GM18951 (cell line): ENCODE measurements around the gene RSPH1.

Experiments
- POLR2A ChIP-seq: IDR thresholded peaks from 4 replicates; pipeline ENCODE4 v1.6.1; 2011; ENCODE audit warnings: mild to moderate bottlenecking; ENCODE audit not compliant: insufficient read length, insufficient read depth; ENCODE audit errors: extremely low read depth
- in situ Hi-C: fragments of 300-500 bp; cut with MboI; formaldehyde crosslinking; loops from one replicate; pipeline ENCODE4 v1.12.0; 2022; ENCODE audit warnings: low sequenced_read_pairs, mixed read lengths, inconsistent platforms; ENCODE audit not compliant: unreplicated experiment

Gene RSPH1

DNA sequence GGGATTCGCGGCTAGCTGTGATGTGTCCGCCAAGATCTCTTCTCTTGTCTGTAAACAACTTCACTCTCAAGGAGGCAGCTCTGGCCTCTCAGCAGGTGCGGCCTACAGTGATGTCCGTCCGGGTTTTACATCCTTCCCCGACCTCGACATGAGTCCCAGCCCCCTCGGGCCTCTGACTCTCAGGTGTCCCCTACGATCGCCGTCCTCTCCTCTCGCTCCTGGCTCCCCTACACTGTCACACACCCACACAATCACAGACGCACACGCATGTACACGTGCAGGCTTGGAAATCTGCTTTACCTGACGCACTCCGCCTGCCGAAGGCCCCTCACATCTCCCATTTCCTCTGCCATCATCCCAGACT lies 797 bp upstream of the RSPH1 start:
- in situ Hi-C loops = no loop called here
- TF ChIP-seq POLR2A = no peak

DNA sequence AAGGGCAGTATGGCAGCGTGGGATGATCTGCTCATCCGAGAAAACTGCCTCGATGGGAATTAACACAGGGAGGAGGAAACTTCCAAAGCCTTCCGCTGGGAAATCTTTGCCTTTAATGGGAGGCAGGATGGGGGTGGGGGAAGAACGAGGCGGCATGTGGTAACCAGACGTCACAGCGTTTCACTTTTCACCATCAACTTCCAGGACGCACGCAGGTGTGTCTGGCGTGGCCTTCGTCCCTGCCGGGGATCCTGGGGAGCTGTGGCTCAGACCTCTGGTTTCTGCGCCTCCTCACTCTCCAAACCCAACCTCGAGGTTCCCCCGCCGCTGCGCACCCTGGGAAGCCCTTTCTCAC lies 282 bp downstream of the RSPH1 start:
- in situ Hi-C loops = no loop called here
- TF ChIP-seq POLR2A = no peak

DNA sequence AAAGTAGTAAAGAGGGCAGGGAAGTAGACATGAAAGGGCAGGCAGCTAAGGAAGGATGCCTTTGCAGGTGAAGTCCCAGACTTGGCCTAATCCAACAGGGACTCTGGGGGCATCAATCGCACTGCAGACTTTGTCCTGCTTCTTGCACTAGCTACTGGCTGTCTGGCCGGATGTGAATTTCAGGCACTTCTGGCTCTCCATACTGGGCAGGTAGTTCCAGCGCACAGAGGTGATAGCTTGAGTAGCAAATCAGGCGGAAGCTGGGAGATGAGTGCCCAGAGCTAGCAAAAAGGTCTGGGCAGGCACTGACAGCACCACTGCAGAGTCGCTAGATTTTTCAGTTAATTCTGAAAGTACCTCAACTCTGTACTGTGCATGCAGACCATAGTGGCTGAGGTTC lies 997 bp downstream of the RSPH1 start:
- in situ Hi-C loops = no loop called here

DNA sequence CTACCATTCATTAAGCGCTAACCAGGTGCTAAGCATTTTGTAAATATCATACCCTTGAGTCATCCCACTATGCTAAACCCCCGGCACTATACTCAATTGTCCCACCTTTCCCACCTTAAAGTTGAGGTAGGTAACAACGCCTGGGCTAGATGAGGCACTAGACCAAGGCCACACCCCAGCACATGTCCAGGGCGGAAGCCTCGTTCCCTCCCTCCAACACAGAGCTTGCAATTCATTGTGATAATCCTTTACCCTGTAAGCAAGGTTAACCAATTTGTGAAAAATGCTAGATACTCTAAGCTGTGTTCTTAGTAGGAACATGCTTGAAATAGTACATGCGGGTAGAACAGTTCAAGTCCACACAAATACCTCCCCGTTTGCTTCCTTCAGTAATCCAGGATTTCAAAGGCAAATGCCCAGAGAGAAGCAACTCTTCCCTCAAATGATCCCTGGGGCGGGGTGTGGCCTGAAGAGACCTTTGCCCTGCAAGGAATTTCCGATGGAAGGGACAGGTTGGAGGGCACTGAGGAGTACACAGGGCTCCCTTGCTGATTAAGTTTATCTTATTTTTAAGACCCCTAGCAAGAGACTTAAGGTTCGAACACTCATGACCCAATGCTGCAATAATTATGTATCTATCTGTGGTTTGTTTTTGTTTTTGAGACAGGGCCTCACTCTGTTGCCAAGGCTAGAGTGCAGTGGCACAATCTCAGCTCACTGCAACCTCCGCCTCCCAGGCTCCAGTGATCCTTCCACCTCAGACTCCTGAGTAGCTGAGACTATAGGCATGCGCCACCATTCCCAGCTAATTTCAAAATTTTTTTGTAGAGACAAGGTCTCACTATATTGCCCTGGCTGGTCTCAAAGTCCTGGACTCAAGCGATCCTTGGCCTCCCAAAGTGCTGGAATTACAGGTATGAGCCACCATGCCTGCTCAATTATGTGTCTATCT lies 2.6 kb downstream of the RSPH1 start:
- in situ Hi-C loops = no loop called here
- TF ChIP-seq POLR2A = no peak

More for the DNA sequence above, 997 bp downstream of the RSPH1 start:
- no peak for TF ChIP-seq POLR2A

DNA sequence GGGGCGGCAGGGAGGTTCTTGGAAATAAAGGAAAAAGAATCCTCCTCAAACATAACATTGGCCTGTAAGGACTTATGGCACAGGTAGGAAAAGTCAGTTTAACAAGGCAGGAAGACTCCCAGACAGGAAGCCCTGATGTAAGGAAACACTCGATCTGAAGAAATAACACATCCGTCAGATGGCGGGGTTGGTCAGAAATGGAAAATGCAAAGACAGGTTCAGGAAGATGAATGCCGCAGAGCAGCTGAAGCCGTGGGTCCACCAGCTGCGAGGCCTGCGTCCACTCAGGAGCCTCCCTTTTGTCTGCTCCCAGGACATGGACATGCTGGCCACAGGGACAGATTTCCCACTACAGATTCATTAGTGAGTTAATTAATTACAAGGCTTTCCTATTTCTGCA lies 3.8 kb downstream of the RSPH1 start:
- in situ Hi-C loops = no loop called here
- no peak for TF ChIP-seq POLR2A

DNA sequence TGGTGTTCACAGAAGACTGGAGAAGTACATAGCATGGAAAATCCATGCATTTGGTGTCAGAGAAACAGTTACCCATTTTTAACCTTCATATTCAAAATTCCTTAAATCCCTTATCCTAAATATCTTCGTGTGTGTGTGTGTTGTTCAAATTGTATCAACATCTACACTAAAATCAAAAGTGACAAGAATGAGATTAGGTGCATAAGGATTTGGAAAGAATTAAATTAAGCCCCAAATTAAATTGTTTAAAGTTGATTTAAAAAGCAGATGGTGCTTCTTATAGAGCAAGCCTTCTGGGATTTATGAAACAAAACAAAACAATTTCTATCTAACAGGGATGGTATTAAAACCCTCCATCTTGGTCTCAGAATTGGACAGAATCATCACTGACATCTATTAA lies 4.7 kb downstream of the RSPH1 start:
- in situ Hi-C loops = no loop called here
- TF ChIP-seq POLR2A = no peak

DNA sequence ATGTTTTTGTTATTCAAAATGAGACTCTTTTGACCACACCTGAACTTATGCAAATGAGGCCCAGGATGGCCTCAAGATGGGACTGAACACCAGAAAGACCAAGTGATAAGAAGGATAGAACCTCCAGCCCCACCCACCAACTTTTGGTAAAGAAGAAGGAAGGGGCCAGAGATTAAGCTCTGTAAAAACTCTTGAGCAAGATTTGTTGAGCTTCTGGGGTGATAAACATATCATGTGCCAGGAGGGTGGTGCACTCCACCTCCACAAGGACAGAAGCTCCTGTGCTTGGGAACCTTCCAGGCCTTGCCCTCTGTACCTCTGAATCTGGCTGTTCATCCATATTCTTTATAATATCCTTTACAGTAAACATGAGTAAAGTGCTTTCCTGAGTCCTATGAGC lies 5.3 kb downstream of the RSPH1 start:
- no peak for TF ChIP-seq POLR2A
- in situ Hi-C loops = no loop called here

DNA sequence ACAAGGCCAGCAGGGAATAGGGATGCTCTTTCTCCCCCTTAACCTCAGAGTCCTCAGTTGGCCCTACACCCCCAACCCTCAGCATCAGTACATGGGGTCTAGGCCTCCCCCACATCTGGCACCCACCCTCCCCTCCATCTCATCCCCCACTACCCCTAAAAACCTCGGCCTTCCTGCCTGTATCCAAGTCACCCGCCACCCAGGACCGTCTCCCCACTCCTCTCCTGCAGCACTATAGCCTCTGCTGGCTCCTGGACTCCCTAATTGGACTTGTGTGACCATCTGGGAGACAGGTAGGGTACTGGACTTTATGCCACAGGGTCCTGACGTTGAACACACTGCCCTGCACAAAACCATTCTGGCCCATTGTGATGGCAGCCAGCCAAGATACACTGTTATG lies 6.0 kb downstream of the RSPH1 start:
- in situ Hi-C loops = no loop called here

DNA sequence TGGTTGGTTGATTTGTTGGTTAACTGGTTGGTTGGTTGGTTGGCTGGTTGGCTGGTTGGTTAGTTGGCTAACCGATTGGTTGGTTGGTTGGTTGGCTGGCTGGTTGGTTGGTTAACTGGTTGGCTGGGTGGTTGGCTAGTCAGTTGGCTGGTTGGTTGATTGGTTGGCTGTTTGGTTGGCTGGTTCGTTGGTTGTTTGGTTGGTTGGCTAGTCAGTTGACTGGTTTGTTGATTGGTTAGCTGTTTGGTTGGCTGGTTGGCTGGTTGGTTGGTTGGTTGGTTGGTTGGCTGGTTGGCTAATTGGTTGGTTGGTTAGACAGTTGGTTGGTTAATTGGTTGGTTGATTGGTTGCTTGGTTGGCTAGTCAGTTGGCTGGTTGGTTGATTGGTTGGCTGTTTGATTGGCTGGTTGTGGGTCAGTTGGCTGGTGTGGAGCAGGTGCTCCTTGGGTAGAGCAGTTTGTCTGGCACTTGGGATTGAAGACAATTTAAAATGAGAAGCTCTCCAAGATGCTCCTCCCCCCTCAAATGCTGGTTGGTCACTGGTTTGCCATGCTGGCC lies 6.9 kb downstream of the RSPH1 start:
- no peak for TF ChIP-seq POLR2A
- in situ Hi-C loops = no loop called here

More for the DNA sequence above, 6.0 kb downstream of the RSPH1 start:
- TF ChIP-seq POLR2A = no peak

DNA sequence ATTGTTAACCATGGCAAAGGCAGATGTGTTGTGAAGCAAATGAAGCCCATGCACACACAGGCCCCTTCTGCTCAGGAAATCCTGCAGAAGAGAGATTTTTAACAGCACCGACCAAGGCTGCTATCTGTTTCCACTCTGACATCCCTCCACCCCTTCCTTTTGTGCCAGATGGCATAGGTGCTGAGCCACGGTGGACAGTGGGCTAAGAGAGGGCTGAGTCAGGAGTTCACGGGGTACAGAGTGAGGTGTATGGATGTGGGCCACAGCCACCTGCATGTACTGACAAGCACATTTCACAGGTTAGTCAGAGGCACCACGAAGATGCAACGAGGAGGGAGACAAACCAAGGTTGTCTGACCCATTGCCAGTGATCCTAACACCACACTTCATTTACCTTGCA lies 9.5 kb downstream of the RSPH1 start:
- in situ Hi-C loops = no loop called here
- no peak for TF ChIP-seq POLR2A

DNA sequence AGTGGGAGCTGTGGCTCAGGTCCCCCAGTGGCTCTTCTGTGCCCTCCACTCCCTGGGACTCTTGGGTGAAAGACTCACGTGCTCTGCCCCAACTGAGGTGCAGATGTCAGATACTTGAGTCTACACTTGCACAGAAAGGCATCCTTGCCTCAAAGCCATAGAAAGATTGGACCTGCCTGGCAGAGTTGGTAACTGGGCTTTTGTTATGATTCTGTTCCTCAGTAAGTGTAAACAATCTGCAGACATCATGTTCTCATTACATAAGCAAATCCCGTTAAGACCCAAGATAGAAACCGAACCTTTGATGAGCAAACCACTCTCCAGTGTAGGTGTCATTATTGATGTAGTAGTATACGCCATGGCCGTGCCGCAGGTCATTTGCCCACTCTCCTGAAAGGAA lies 10.0 kb downstream of the RSPH1 start:
- in situ Hi-C loops = no loop called here
- TF ChIP-seq POLR2A = no peak

DNA sequence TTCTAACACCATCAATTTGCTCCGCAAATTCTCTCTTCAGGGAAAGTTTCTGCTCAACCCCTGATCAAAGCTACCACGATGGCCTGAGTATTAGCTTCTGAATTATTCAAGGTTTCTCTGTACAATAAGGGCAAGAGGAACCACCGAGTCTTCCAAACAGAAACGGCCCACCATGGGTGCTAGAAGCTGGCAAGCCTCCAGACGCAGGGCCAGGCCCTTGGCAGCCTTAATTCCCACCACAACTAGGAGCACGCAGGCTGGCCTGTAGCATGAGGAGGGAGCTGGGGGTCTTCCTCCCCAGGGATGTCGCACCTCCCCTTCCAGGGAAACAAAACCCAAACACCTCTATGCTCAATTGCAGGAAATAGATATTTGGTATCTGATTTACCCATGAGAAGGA lies 11.1 kb downstream of the RSPH1 start:
- in situ Hi-C loops = no loop called here
- no peak for TF ChIP-seq POLR2A

DNA sequence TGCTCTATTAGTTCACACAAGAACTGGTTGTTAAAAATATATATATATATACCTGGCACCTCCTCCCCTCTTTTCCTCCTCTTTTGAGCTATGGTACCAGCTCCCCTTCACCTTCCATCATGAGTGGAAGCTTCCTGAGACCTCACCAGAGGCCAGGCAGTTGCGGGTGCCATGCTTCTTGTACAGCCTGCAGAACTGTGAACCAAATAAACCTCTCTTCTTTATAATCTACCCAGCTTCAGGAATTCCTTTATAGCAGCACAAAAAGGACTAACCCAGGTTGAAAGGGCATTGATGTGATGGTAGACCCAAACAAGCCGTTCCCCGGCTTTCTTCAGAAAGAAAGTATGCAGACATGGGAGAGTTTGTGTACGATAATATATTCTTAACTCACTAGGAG lies 14.9 kb downstream of the RSPH1 start:
- TF ChIP-seq POLR2A = no peak
- in situ Hi-C loops = no loop called here

DNA sequence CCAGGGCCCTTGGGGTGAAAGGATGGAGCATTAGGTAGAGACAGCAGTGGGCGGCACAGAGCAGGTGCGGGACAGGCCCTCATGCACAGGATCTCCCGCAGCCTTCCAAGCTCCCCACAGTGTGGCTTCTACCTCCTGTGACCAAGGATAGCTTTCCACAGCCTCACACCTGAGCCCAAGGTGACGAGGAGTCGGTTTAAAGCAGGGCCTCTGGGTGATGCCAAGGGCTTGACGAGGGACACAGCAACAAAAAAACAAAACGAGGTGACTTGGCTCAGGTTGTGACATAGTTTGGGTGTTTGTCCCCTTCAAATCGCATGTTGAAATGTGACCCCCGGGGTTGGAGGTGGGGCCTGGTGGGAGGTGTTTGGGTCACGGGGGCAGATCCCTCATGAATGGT lies 15.3 kb downstream of the RSPH1 start:
- TF ChIP-seq POLR2A = no peak
- in situ Hi-C loops = no loop called here
